BJ (cell line): ENCODE measurements around the gene SHB. TPM values are rescaled to one million over a fixed set of nuclear protein-coding genes. Genes with fewer than 3 reads are reported as not detected.

Source experiments
- CTCF ChIA-PET: fragments of 350-600 bp; formaldehyde crosslinking; extraction: SDS; loops from one replicate; lab custom pipeline; 2021; ENCODE audit warnings: antibody characterized with exemption, inconsistent platforms; lab: Yijun Ruan, JAX
- POLR2A ChIA-PET: fragments of 300-600 bp; sonication (Branson Sonifier 250); formaldehyde crosslinking; extraction: SDS; loops from one replicate; lab custom pipeline; 2021; ENCODE audit warnings: antibody characterized with exemption; lab: Charles Lee
- DNase-seq: peaks from one replicate; pipeline ENCODE4 v3.0.0-alpha.2; 2011; ENCODE audit warnings: low read depth
- H3K27me3 ChIP-seq: 2 replicates; pipeline ENCODE4 v1.6.0; 2011; ENCODE audit warnings: low read length; ENCODE audit not compliant: control insufficient read depth, insufficient read depth
- H3K36me3 ChIP-seq: 2 replicates; pipeline ENCODE4 v1.5.1; 2011; ENCODE audit warnings: low read length; ENCODE audit not compliant: control insufficient read depth, insufficient read depth
- H3K4me3 ChIP-seq: 2 replicates; pipeline ENCODE4 v1.5.1; 2011; ENCODE audit warnings: low read depth, mild to moderate bottlenecking, control low read depth, low read length
- polyA plus RNA-seq: library from polyadenylated mRNA; depleted of rRNA; stranded (reverse); fragments of >200 nt; gene quantifications from 2 replicates; pipeline ENCODE4 v1.2.3, GENCODE V29; 2011
- TF ChIP-seq, protein P1 (sequence below): IDR thresholded peaks from 2 replicates; pipeline ENCODE4 v1.5.1; 2011; ENCODE audit warnings: low read depth, mild to moderate bottlenecking, control low read depth, inconsistent platforms, low read length, moderate library complexity; ENCODE audit not compliant: insufficient read depth

SHB gene
- polyA plus RNA-seq, 1 experiment, result 18.6 TPM

DNA sequence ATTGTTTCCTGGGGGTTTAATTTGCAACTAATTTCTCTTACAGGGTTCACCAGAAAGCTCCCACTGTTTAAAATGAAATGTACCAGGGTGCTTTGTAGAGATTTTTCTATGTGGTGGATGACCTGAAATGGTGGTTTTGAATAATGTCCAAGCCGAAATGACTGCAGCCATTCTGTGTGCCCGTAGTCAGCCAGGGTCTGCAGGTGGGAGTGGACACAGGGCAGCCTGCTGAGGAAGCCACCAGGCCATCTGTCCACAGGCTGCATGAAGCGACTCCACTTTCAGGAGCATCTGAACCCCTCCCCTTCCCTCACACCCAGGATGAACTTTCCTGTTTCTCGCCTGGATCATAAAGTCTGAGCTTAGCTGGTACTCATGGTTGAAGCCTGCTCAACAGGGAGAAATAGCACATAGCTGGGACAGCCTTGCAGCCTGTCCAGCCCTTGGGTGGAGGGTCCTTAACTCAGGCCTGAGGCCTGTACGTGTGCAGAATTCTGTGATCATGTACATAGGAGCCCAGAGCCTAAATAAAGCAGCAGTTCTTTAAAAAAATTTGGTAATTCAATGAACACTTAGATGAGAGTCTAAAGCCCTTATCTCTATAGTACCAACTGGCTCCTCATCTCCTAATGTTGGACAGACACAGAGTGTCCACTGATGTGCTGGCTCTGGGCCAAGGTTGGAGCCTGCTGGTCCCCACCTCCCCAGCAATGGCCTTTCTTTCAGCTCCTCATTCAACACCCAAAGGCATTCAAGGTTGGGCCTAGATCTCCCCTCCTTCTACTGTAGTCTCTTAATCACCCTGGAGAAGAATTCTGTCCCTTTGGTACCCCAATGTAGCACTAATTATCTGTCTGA is 72.8 kb downstream of the SHB start:
- no peak for DNase-seq
- H3K4me3 ChIP-seq, result no peak overlapping the region
- ChIA-PET CTCF (interaction anchor here (1.0 to 1.2 kb wide), 2 partner anchors 83 to 164 kb away, joined by 4 read pairs; no protein-coding TSS in a partner anchor), POLR2A (no interaction called here)
- TF ChIP-seq, protein P1, sequence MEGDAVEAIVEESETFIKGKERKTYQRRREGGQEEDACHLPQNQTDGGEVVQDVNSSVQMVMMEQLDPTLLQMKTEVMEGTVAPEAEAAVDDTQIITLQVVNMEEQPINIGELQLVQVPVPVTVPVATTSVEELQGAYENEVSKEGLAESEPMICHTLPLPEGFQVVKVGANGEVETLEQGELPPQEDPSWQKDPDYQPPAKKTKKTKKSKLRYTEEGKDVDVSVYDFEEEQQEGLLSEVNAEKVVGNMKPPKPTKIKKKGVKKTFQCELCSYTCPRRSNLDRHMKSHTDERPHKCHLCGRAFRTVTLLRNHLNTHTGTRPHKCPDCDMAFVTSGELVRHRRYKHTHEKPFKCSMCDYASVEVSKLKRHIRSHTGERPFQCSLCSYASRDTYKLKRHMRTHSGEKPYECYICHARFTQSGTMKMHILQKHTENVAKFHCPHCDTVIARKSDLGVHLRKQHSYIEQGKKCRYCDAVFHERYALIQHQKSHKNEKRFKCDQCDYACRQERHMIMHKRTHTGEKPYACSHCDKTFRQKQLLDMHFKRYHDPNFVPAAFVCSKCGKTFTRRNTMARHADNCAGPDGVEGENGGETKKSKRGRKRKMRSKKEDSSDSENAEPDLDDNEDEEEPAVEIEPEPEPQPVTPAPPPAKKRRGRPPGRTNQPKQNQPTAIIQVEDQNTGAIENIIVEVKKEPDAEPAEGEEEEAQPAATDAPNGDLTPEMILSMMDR, result no peak
- H3K27me3 ChIP-seq, result no peaks in the 10 kb centered on the region
- peaks cover 1% of the 10 kb centered on the region; the same call in 1 of the 2 replicates for H3K36me3 ChIP-seq

DNA sequence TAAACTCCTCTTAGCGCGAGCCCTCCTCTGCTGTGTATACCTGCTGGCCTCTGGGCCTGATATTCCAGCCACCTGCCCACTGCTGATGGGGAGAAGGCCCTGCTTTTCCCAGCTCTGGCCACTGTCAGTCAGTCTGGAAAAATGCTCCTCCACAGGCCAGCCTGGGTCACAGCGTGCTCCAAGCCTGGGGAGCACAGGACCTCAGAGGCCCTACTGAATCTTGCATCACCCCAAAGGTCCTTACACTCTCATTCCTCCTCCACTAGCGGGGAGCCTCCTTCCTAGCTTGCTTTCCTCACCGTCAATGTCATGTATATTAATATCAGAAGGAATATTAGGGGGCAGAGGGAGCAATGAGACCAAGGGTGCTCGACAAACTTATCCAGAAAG is 73.7 kb downstream of the SHB start:
- TF ChIP-seq, protein P1, result no peak
- Histone ChIP-seq H3K36me3 (peaks cover 1% of the 10 kb centered on the region; the same call in 1 of the 2 replicates), H3K27me3 (no peaks in the 10 kb centered on the region), H3K4me3 (no peak overlapping the region)
- DNase-seq, result no peak
- ChIA-PET CTCF (interaction anchor here (2.1 kb wide), 1 partner anchor 82 kb away, joined by 7 read pairs; no protein-coding TSS in a partner anchor), POLR2A (no interaction called here)

- CTCF ChIA-PET, result interaction anchor here (0.6 to 2.1 kb wide), 5 partner anchors 10 to 167 kb away, joined by 3 to 7 read pairs (median 6); no protein-coding TSS in a partner anchor
- DNase-seq, result no peak
- no peak overlapping the region for H3K4me3 ChIP-seq
Observed at GRCh38 chr9:37994639-37995347, 74.2 kb downstream of the SHB start.

DNA sequence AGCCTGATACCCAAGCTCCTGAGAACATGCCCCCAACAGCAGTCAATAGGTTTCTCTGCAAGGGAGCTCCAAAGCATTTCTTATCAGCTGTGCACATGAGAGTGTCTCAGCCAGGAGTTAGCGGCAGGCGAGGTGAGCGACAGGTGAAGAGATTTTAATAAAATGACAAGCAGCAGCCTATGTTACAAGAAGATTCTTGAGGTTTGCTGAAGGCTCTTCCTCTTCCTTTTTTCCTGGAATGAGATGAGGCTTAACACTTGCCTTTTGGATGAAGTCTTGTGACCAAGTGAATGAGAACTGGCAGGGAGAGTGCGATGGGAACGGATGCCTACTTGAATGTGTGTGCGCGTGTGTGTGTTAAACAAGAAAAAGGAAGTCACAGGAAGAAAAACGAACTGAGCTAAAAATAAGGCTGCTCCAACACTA is 76.1 kb downstream of the SHB start:
- no peak overlapping the region for H3K4me3 ChIP-seq
- ChIA-PET POLR2A (no interaction called here), CTCF (interaction anchor here (1.2 to 2.0 kb wide), 2 partner anchors 8 to 12 kb away, joined by 3 to 6 read pairs; no protein-coding TSS in a partner anchor)
- TF ChIP-seq, protein P1, result no peak
- H3K27me3 ChIP-seq, result no peaks in the 10 kb centered on the region
- H3K36me3 ChIP-seq, result peaks cover 2% of the 10 kb centered on the region; the same call in 1 of the 2 replicates
- DNase-seq, result no peak

More at GRCh38 chr9:37994639-37995347, 74.2 kb downstream of the SHB start:
- peaks cover 1% of the 10 kb centered on the region; the same call in 1 of the 2 replicates for H3K36me3 ChIP-seq
- H3K27me3 ChIP-seq, result no peaks in the 10 kb centered on the region
- TF ChIP-seq, protein P1, result no peak
- POLR2A ChIA-PET, result no interaction called here
